Occipital lobe (tissue), 2 donors: ENCODE measurements around the gene PLAGL1. TPM values are rescaled to one million over a fixed set of nuclear protein-coding genes. Genes with fewer than 3 reads are reported as not detected.
"Not testable (repeated sequence)": the region's sequence is repeated elsewhere in the genome, so short reads cannot be mapped to it uniquely, and the experiment has no call there.

Source experiments
- DNase-seq: peaks from one replicate; lab custom pipeline; 2025; lab: John Stamatoyannopoulos, UW
- total RNA-seq: library from RNA; depleted of rRNA; stranded (reverse); fragments of >200 nt; gene quantifications from one replicate; pipeline ENCODE4 v1.2.3, GENCODE V29; 2014

Gene PLAGL1
- total RNA-seq, 1 donor from 2014 or later: 16.2 TPM

DNA sequence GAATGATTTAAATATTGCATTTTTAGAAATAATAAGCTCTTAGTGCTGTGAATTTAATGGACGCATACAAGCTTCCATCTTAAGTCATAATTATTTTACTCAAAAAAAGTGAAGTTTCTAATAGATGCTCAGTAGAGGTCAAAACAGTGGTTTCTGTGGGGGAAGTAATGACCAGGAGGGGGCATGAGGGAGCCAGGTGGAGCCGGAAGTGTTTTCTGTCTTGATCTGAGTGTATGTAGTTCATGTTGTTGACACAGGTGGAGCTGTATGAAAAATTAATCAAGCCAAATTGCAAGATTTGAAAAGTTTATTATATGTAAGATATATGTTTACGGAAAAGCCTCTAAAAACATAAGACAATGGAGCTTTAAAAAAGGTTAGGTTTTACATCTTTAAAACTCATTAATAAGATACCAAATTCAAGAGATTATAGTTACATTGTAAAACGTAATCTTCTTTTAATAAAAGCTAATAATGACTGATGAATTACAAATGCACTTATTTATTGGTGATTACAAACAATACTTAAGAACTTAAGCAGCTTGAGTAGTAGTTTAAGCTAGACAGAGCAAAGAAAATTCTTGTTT is 68.0 kb downstream of the PLAGL1 start:
- no peak for DNase-seq

- no peak for DNase-seq
Measured at GRCh38 chr6:143939364-143939763, 68.7 kb downstream of the PLAGL1 start.

- no peak for DNase-seq
Measured at GRCh38 chr6:143937668-143937970, 70.4 kb downstream of the PLAGL1 start.

- no peak for DNase-seq
Measured at GRCh38 chr6:143936778-143937667, 71.0 kb downstream of the PLAGL1 start.

DNA sequence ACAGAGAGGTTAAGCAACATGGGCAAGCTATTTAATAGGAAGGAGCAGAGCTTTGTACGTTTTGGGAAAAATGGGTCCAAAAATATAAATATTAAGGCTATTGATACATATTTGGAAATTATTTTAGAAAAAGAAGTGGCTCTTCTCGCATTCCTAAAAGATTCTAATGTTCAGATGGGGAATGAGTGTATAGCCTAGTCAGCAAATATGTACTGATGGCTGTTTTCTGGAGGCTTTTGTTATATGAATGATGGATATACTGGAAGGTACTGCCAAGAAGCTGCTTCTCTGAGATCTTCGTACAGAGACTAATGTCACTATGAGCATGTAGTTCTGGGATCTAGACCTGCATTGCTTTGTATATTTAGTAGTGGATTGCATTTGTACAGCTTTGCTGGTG is 71.7 kb downstream of the PLAGL1 start:
- no peak for DNase-seq

DNA sequence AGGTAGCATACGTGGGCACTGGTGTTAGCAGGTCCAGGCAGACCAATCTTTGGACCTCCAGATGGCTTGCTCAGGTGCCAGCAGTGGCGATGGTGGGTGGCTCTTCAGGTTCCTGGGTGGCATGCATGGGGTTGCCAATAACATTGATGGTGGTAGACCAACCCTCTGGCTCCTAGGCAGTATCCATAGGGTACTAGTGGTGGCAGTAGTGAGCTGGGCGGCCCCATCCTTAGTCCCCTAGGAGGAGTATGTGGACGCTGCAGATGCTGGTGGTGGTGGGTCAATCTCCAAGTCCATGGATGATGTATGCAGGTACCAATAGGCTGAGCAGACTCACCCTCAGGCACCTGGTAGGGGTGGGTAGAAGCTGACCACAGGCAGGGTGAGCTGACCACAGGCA is 73.2 kb downstream of the PLAGL1 start:
- no peak for DNase-seq

DNA sequence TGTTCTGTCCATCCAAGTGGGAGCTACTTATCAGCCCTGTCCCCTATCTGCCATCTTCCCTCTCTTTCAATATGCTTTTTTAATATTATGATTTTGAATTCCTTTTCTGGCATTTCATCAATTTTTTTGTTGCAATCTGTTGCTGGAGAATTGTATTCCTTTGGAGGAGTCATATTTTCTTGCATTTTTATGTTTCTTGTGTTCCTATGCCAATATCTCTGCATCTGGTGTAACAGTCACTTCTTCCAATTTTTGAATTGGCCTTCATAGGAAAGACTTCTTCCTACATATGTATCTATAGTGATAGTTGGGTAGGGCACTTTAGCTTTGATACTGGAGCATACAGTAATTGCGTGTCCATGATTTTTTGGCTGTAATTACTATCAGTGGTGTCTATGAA is 73.7 kb downstream of the PLAGL1 start:
- no peak for DNase-seq

DNA sequence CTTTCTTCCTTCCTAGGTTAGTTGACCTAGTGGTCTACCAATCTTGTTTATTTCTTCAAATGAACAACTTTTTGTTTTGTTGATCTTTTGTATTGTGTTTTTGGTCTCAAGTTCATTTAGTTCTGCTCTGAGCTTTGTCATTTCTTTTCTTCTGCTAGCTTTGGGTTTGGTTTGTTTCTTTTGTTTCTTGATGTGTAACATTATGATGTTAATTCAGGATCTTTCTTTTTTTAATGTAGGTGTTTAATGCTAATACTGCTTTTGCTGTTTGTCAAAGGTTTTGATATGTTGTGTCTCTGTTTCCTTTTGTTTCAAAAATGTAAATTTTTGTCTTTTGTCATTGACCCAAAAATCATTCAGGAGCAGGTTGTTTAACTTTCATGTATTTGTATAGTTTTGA is 78.1 kb downstream of the PLAGL1 start:
- no peak for DNase-seq

DNA sequence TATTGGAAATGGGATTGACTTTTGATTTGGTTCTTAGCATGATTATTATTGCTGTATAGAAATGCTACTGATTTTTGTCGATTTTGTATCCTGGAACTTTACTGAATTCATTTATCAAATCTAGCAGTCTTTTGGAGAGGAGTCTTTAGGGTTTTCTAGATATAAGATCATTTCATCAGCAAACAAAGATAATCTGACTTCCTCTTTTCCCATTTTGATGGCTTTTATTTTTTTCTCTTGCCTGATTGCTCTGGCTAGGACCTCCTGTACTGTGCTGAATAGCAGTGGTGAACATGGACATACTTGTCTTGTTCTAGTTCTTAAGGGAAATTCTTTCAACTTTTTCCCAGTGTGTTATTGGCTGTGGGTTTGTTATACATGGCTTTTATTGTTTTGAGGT is 79.2 kb downstream of the PLAGL1 start:
- no peak for DNase-seq

GRCh38 chr6:143917026-143917425 is 91.0 kb downstream of the PLAGL1 start:
- DNase-seq: not testable (repeated sequence)

- DNase-seq: no peak
Measured at GRCh38 chr6:143912671-143913070, 95.4 kb downstream of the PLAGL1 start.

GRCh38 chr6:143911028-143911427 is 97.0 kb downstream of the PLAGL1 start:
- no peak for DNase-seq

DNA sequence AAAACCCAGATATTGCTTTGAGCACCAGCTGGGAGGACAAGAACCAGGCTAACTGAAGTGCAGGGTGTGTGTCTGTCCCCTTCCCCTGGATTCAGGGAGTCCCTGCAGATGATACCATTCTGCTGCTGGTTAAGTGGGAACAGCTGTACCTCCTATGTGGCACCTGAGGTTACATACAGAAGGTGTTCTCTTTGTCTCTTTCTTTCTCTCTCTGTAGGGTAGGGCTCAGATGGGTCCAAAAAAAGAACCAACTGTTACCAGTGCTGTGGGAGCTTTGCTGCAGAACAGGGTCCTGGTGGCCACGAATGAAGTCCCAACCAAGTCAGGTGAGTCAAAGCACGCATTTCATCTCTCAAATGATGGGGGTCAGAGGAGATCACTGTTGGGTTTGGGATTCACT is 105.2 kb downstream of the PLAGL1 start:
- DNase-seq: no peak

DNA sequence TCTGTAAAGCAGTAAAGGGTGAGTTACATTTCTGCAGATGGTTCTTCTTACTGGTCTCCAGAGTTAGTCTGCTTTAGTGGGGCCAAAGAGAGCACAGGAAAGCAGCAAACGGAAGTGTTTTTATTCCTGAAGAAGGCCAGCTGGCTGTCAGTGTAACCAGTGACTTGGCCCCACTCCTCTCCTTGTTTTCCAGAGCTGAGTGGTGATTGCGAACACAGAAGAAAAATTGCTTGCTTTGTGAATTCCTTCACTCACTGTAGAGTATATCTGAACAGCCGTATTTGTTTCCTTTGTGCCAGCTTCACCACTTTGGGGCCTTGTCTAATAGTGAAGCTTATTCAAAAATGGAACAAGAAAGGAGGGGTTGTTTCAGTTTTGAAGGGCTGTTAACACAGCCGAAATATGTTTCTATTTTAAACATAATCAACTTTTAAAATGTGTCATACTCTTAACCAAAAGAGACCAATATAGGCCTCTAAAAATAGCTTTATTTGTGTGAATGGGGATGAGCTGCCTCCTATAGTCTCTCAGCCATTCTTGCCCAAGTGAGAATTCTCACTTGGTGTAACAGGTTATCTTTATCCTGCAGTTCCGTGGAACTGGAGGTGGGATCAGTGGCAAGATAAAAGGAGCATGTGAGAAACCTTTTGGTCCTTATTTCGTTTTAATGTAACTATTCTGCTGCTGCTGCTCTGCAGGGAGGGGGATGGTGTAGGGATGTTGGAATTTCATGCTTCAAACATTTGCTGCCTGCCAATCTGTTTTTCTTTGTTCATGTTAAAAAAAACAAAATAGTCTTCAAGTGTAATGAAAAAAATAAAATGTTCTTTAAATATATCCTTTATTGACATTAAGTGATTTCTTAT is 105.9 kb downstream of the PLAGL1 start:
- DNase-seq: no peak

GRCh38 chr6:143900358-143900757 is 107.7 kb downstream of the PLAGL1 start:
- DNase-seq: no peak

DNA sequence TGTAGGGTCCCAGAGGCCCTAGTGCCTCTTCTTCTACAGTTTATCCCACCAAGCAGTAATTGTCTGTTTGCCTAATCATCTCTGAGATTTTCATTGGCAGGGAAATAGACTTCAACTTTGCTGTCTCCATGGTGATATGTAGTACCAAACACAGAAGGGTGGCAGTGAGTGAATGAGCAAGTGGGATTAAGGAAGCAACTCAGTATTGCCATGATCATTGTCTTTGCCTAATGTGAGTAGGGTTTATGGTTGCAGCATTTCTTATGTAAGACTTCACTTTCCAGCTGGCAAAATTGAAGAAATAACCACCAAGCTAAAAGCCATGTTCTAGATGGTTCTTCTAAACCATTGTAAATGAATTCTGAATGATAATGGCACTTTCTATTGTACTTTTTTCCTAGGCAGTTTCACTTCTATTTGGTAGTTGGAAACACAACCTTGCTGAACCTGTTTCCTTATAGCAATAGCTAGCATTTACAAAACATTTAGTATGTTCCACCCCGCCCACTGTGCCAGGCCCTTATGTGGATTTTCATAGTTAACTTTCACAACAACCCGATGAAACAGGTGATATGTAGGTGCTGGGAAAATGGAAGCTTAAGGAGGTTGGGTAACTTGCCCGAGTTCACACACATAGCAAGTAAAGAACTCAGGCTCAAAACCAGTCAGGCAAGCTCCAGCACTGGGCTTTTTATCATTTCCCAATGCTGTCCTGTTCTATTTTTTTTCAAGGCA is 111.8 kb downstream of the PLAGL1 start:
- DNase-seq: no peak

DNA sequence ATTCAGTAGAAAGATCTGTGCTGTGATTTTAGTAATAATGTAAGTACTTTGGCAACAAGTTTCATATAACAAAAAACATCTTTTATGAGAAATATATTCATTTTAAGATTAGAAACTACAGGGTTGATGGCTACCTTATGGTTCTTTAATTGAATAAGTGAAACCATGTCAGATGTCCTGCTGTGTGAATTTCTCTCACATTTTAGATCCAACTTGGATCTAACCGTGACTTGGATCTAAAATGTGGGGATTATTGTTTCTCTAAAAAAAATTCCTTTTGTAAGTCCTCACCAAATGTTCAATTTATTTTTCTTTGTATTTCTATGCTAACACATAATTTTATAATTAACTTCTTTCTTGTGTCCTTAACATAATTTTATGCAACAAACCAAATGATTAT is 113.4 kb downstream of the PLAGL1 start:
- no peak for DNase-seq
